COLO668 (cell line): ENCODE results near the gene NPAS3.

Source experiments
- DNase-seq: peaks from one replicate; lab custom pipeline; 2025; ENCODE audit not compliant: unreplicated experiment; lab: John Stamatoyannopoulos, UW

Gene NPAS3

GRCh38 chr14:33010495-33010894 lies 71.8 kb downstream of the NPAS3 start:
- DNase-seq: no peak

DNA sequence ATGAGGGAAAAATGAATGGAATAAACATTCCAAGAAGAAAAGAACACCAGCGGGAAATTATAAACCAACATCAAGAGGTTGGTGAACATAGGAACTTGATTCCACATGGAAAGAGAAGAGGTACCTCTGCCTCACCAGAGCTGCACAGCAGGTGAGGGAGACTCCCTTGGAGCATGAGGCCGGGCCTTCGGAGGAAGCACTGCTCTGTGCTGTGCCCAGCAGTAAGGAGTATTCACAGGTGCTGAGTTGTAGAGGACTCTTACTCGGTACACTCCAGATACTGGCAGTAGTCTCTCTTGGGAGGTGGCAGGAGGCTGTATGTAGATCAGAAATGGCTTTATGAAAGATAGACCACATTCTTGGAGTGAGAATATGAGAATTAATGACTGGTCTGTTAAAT lies 76.0 kb downstream of the NPAS3 start:
- no peak for DNase-seq

- DNase-seq: no peak
Measured at GRCh38 chr14:33016613-33017012, 77.9 kb downstream of the NPAS3 start.

DNA sequence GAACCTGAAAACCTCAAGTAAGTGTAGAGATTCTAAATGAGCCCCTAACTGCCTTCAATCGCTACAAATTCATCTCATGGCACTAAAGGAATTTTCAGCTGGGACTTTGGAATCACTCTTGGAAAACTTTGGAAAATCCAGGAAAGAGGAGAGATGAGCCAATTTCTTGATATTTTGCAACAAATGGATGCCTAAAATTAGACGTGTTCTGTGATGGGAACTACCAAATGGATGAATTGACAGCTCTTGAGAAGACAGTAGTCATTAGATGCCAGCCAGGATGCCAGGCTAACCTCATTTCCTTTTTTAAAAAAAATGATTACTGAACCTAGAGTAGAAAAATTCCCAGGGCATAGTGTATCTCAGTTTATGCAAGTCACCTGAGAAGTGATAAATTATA lies 78.3 kb downstream of the NPAS3 start:
- DNase-seq: no peak

DNA sequence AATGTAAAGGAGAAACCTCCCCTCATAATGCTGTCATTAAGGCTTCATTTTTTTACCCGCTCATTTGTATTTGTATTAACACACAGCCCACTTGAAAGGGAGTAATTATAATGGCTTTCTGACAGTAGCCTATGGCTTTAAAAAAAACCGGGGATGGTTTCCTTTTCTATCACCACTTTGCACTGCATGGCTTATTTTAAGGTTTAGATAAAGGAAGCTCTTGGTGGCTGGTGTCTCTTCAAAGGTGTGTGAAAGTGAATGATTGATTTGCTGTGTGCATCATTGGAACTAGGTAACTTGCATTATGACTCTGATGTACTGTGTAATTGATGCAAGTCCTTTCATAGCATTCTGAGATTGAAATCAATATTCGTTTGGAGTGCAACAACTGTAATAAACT lies 80.7 kb downstream of the NPAS3 start:
- DNase-seq: no peak

DNA sequence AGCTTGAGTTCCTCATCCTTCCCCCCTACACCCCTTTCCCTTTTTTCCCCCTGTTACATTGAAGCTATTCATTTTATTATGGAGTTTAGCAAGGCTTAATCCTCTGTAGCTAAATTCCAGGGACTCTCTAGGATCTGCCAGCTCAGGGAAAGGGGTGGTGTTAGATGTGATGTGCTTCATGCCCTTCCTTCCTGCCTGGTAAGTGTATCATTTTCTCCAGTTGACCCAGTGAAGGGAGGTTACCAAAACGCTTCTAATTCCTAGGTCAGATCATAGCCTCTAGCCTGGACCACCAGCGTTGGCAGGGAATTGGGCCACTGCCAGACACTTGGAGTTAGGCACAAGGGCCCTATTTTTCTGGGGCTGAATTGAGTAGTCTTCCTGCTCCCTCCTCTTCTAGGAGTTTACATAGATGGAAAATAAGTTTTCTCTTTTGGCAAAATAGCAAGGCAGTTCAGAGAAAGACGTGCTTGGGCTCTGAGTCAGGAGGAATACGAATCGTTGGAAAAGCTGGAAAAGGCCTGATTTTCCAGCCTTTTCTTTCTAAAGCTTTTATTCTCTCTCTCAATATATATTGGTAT lies 88.3 kb downstream of the NPAS3 start:
- DNase-seq: no peak

- no peak for DNase-seq
Measured at GRCh38 chr14:33029511-33029910, 90.8 kb downstream of the NPAS3 start.

GRCh38 chr14:33030386-33030785 lies 91.7 kb downstream of the NPAS3 start:
- no peak for DNase-seq

DNA sequence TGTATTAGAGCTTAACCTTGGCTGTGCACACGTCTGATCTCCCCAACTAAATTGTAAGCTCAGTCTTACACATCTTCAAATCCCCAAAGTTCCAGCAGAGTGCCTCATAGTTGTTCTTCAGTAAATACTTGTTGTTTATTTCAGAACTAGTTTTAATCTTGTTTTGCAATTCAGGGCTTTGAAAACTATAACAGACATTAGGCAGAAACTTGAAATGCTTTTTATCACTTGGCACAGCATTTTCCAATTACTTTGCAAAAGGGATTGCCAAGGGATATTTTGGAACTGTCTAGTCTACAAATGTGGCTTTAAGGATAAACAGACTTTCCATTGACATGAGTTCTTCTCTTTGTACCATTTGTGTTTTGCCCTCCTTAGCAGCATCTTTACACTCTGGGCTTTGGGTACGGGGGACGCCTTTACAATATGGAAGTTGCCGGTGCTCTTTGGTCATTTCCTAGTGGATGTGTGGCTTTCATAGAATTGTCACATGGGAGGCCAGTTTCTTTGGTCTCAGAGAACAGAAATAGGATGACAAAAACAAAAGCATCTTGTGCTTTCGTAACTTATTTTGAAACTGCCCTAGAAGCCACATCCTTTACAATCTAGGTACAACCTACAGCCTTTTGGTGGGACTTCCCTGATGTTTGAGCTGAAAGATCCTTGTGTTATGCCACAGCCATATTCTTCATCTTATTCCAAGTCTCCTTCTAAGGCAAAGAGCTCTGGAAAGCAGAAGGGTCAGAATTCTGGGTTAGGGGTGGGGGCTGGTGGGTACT lies 96.9 kb downstream of the NPAS3 start:
- DNase-seq: no peak

- DNase-seq: no peak
Measured at GRCh38 chr14:33039311-33039710, 100.6 kb downstream of the NPAS3 start.

DNA sequence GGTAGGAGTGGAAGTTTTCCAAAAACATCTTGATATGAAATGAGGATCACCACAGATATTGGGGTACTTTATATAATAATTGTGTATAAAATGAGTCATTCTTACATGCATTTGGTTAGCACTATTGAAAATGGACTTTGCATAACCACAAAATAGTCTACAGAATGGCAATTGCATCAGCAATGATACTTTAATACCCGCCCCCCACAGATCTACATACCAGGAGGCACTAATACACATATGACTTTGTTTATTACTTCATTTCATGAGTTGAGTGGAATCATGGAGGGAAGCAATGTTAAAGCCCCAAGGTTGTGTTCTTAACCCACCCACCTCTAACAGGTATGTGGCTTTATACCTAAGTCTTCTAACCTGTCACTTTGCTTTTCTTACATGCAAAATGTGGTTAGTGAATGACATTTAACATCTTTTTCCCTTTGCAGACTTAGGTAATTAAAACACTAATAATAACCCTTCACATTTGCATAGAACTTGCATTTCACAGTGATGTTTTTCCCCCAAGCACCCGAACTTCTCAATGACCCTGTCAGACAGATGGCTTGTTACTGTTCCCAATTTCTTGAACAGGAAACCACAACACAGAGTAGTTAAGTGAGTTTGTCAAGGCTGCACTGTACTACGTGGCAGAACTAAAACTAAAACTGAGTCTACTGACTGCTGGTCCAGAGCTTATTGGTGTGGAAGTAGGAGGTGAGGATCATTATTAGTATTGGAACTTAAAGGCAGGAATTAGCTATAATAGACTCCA lies 101.9 kb downstream of the NPAS3 start:
- DNase-seq: no peak

DNA sequence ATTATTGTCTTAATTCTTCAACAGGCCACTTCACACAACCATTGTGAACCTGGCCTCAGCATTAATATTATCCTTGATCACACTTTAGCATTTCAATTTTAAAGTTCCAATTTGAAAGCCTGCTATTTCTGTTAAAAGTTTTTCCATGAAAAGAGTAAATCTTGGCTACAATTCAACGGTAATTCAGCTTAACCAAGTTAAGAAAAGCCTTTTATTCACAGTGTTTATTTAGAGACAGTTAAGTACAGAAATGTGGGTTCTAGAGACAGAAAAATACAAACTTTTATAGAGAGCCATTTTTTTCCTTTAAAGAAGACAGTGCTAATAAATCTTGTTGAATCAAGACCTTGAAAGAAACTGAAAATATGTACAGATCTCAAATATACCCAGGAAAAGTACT lies 103.9 kb downstream of the NPAS3 start:
- DNase-seq: no peak

DNA sequence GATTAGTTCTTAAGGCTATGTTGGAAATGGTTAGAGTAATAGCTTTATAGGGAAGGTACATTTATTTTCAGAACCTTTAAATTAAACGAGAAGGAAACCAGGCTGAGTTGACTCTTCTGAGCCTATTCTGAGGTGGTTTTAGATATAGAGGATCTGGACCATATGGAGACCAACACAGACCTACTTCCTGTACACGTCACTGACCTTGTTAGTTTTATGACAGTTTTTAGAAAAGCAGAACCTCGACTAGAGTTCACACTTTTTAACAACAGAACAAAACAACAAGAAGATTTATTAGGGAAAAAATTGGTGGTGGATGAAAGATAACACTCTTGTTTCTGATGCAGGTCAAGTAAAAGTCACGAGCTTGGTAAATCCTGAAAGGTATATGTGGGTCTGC lies 107.1 kb downstream of the NPAS3 start:
- DNase-seq: no peak

GRCh38 chr14:33052943-33053342 lies 114.3 kb downstream of the NPAS3 start:
- peak; percentile 36 for DNase-seq

DNA sequence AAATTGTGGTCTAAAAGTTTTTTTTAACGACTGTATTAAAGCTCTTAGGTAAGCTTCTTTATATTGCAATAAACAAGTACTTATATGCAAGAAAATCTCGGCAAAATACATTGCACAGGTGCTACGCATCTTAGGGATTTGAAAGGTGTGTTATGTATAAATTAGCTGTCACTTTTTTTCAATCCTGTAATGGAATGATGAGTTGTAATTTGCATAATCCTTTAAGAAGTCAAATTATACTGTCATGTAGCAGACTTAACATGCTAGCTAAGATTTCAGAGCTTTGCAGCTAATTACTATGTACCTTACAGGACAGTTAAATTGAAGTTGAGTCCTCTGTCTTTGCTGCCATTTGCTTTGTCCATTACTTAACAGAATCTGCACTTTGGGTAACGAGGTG lies 117.5 kb downstream of the NPAS3 start:
- DNase-seq: no peak

DNA sequence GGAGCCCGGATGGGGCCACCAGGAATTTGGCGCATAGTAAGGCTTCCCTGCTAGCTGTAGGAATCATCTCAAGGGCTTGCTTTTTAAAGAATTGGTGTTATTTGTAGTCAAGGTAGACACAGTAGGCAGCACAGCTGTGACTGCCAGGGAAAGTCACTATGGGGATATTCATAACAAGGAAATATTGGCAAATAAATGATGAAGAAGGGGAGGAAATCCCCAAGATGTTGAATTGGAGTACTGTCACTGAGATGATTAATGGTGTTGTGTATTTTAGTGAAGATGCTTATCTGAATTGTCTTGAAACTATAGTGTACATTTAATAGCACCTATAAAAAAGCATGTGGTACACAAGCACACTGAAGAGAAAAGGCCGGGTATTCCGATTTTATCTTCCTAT lies 118.9 kb downstream of the NPAS3 start:
- no peak for DNase-seq

GRCh38 chr14:33061667-33062325 lies 123.1 kb downstream of the NPAS3 start:
- no peak for DNase-seq

GRCh38 chr14:33062476-33062875 lies 123.8 kb downstream of the NPAS3 start:
- DNase-seq: no peak

- DNase-seq: no peak
Measured at GRCh38 chr14:33062881-33063280, 124.2 kb downstream of the NPAS3 start.

DNA sequence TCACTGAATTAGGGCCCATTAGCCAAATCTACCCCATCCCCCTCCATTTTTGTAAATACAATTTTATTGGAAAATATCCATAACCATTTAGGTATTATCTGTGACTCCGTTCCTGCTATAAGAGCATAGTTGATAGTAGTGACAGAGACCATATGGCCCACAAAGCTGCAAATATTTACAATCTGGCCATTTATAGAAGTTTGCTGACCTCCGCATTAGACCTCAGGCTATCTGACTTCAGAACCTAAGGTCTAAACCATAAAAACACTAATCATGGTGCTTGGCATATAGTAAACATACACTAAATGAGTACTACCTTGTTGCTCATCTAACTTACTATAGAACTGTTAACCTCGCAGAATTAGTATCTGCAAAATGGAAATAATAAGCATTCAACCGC lies 124.8 kb downstream of the NPAS3 start:
- DNase-seq: no peak

GRCh38 chr14:33065634-33066033 lies 127.0 kb downstream of the NPAS3 start:
- no peak for DNase-seq

DNA sequence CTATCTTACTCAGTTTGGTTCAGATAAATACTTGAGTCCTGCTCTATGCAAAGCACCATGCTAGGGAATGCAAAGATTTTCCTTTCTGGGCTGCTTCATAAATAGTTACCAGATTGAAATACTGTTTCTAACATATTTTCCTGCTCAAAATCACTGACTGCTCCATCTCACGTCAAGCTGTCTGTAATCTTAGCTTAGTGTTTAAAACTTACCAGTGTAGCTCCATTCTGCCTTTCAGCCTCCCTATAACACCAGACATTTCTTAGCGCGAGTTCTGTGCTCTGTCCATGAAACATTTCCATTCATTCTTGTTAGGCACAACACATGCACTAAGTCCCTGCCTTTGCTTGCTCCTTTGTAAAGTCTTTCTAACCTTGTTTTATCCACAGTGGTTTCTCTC lies 129.4 kb downstream of the NPAS3 start:
- DNase-seq: no peak
